NT2/D1 (cell line): ENCODE results near the gene CDKN1C.

Experiments used
- SUZ12 ChIP-seq: IDR thresholded peaks from 2 replicates; pipeline ENCODE4 v1.6.1; 2011; ENCODE audit not compliant: insufficient read length, insufficient read depth; ENCODE audit errors: extremely low read depth
- YY1 ChIP-seq: IDR thresholded peaks from 2 replicates; pipeline ENCODE4 v1.6.1; 2011; ENCODE audit not compliant: insufficient read length, insufficient read depth
- ZNF274 ChIP-seq: IDR thresholded peaks from 2 replicates; pipeline ENCODE4 v1.6.1; 2011; ENCODE audit warnings: mild to moderate bottlenecking, low read depth, low read length

- TF ChIP-seq YY1 (no peak), ZNF274 (no peak), SUZ12 (no peak)
Observed at GRCh38 chr11:2838676-2839294, 46.8 kb downstream of the CDKN1C start.
